GM19099 (cell line): ENCODE measurements around the gene CYB561D2.

Experiments
- POLR2A ChIP-seq: IDR thresholded peaks from 3 replicates; pipeline ENCODE4 v1.6.1; 2011; ENCODE audit warnings: low read depth; ENCODE audit not compliant: insufficient read length; ENCODE audit errors: extremely low read depth

CYB561D2 gene

DNA sequence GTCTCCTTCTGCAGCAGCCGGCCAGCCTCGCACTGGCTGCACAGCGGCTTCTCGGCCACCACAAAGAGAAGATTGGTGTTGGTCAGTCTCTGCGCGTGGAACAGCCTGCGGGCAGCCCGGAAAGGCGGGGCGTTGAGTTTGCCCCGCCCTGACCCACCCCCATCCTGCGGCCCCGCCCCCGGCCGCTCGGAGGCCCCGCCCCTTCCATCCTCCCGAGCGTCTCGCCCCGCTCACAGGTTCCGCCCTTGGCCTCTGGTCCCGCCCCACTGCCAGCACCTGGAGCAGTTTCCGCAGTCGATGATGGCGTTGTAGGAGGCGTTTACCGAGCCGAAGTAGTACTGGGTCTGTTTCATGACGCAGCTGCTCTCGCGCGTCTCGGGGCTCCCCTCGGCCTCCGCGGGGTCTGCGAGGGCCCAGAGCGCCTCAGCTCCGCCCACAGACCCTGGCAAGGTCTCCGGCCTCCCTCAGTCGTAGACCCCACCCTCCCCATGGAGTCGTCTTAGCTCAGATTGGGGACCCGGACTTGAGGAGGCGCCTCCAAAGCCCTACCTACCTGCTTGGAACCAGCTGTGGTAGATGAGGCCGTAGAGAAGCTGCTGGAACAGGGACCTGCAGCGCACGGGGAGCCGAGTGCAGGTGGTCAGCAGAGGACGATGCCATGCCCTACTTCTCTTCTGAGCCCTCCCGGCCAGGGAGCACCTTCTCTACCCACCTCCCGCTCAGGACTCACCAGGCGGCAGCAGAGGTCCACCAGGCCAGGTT is 14.6 kb downstream of the CYB561D2 start:
- TF ChIP-seq POLR2A, result peak; percentile 44

DNA sequence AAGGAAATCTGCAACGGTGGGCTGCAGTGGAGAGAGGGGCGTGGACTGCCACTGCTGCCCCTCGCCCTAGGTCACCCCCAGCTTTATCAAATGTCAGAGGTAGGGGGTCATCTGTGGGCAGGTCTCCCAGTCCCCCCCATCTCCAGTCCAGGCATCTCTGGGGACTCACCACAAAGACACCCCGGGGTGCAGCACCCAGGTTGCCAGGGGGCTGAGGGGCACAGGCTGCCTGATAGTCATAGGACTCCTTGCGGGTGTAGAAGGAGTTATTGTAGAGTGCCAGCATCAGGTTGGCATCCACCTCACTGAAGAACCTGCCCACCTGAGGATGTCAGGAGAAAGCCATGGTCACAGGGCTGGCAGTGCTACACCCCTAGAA is 15.2 kb downstream of the CYB561D2 start:
- no peak for TF ChIP-seq POLR2A

DNA sequence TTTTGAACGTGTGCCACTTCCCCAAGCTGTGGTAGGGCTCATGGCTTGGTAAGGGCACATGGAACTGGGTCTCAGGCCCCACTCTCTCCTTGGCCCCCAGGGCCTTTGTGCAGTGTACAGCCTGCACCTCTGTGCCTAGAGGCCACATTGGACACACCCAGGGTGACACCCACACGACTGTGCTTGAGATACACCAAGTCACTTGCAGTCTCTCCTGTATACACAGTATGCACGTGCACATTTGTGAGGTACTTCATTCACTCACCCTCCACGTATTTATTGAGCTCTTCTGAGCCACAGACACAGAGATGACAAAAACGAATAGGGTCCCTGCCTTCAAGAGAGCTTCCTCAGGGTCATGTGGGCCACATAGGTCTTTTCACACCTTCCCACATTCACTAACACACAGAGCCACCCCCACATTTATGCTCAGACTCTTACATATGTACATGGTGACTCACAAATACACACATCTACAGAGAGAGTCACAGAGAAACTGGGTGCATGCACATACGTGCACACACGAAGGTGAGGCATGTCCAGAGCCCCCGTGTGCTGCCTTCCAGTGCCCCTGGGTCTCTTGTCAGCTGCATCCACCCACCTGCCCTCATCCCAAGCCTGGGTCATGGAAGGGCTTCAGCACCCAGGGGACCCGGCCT is 18.5 kb downstream of the CYB561D2 start:
- no peak for TF ChIP-seq POLR2A

DNA sequence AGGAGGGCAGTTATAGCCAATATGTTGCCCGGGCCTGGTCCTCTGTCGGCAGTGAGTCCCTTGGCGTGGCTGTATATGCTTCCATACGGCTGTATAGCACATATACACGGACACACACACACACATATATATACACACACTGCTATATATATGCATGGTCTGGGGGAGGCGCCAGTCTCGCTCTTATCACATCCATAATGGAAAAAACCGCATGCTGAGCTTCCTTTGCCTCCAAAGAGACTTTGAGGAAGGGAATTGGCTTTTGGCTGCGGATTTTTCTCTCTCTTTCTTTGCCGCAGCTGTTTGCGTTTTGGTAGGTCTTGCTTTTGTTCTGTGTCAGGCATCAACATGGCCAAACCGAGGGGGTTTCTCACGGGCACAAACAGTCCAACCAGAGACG is 19.9 kb downstream of the CYB561D2 start:
- no peak for TF ChIP-seq POLR2A

DNA sequence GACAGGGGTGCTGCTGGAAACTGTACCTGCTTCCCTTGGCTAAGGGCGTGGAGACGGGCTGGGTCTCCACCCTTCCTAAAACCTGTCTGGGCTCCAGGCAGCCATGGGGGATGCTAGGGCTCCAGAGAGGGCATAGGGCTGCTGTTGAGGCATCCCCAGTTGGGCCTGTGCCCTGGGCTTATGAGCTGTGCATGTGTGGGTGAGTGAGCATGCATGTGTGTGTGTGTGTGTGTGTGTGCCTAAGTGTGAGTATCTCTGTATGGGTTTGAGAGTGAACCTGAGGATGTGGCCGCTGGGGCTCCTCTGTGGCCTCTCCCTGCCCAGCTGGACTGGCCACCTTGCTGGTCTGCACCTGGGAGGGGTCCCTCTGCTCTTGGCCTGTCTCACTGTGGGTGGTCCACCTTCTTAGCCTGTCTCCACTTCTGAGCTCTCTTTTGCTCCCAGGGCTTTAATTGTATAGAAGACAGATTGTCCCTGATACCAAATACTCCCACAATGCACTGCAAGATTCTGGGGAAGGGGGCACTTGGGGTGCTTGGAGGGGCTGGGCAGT is 20.5 kb downstream of the CYB561D2 start:
- no peak for TF ChIP-seq POLR2A

DNA sequence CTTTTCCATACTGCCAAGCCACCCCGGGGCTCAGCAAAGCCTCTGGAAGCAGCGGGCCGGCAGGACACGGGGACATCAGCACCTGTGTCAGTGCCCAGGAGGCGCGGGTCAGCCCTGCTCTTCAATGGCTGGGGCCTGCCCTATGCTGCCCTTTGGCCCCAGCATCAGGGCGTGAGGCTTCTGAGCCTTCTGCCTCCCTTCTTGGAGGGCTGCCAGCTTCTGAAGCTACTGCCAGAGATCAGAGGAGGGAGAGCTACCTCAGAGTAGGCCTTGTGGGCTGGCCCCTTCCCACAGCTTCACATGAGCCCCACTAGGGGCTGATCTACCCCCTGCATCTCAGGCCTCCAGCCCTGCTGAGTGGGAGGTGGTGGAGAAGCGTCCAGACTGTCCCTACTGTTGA is 21.7 kb downstream of the CYB561D2 start:
- no peak for TF ChIP-seq POLR2A

DNA sequence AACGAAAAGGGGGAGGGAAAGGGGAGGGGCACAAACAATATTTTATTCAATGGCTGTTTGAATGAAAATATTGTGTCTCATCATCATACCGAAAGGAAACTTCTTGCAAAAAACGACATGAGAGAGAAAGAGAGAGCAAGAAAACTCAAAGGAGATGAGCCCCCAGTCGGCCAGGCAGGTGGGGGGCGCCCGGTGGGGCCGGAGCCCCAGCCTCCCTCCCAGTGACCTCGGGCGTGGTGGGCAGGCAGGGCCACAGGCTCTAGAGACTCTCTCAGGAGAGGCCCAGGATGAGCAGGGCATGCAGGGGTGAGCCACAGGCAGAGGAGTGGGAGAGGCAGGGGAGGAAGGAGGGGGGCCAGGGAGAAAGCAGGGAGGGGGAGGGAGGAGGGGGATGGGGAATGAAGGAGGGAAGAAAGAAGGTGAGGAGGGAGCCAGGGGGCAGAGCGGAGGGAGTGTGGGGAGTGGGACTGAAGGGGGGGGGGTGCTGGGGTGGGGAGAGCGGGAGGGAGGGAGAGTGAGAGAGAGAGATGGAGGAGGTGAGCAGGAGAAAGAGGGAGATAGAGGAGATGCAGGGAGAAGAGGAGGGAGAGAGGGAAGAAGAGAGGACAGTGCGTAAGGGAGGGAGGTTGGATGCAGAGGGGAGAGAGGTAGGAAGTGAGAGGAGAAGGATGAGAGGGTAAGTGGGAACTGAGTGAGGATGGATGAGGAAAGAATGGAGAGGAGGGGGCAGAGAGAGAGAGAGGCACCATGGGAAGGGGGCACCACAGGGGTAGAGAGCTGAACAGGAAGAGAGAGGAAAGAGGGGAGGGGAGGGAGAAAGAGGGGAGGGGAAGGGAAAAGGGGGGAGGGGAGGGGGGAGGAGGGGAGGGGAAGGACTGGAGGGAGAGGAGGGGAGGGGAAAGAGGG is 22.7 kb downstream of the CYB561D2 start:
- no peak for TF ChIP-seq POLR2A

DNA sequence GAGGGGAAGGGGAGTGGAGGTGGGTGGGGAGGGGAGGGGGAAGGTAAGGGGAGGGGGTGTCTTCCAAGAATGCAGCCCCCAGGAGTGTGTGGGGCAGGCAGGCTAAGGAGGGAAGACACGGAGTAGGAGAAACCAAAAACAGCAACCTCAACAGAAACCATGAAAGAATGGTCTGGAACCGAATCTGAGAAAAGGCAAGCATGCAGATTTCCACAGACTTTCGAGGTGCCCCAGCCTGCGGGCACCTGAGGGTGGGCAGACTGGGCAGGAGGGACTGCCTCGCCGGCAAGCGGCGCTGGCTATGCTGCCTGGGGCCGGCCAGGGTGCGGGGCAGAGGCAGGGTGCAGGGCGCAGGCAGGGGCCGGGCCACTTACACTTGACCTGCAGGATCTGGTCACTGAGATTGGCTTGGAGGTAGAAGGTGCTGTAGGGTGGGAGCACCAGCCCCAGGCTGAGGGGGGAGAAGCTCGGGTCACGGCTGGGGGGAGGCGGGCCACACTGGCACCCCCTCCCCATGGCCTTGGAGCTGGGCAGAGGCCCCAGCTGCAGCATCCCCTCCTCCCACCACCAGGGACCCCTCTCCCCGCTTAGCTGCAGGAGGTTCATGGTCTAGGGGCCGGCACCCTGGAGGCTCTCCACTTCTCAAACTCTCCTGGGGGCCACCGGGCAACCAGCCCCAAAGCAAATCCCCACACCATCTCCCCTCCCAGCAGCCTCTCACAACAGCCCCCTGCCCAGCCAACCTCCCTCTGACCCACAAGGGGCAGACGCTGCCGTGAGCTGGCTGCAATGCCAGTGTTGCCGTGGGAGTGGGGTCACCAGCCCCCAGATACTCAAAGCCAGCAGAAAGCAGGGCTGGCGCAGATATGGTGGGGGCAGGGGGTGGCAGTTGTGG is 23.9 kb downstream of the CYB561D2 start:
- no peak for TF ChIP-seq POLR2A

DNA sequence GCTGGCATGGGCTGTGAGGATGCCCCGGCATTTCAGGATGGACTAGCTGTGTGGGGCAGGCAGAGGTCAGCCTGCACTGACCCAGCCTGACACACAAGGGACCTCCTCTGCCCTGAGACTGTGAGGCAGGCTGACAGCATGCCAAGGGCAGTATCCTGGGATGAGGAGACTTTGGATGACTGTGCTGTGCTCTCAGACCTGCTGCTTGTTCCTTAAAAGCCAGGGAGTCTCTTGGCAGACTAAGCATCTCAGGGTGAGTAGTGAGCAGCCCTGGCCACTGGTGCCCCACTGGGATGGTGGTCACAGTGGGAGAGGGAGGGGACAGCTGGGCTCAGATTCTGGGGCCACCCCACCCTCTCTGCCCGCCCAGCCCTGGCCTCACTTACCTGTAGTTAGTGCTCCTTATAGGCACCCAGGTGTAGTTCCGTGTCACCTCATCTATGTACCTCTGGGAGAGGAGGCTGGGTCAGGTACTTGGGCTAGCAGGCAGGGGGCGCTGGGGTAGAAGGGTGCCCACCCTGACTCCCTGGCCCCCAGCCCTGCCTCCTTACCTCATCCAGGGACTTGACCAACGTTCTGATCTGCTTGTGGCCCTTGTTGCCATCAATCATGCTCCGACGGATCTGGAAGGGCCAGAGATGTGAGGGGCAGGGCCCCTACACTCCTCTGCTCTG is 24.7 kb downstream of the CYB561D2 start:
- TF ChIP-seq POLR2A, result no peak

DNA sequence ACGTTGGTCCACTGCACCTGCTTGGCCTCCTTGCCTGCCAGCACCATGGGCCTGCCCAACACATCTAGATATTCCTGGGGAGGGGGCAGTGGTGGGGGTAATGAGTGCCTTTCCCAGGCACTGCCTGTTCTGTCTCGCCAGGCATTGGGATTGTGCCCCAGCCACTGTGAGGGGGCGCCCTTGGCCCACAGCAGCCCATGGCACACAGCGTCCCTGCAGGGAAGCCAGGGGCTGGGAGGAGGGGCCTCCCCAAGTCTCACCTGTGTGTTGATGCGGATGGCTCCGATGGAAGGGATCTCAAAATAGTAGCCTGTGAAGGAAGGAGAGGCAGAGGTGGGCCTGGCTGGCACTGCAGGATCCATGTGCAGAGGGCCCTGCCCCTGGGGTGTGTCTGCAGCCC is 27.4 kb downstream of the CYB561D2 start:
- no peak for TF ChIP-seq POLR2A

DNA sequence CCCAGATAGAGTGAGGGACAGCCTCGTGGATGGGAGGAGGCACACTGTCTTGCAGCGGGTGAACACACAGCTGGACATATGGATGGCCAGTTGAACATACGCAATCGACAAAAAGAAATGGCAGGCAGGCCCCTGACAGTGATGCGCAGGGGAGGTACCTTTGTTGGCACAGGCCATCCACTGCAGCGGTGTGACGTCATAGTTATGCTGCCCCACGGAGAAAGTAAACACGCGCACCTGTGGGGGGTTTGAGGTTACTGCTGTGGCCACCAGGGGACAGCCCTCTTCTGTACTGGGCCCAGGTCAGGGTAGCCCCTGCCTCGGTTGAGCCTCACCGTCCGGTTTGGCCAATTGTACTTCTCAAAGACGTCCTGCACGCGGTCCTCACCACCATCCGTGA is 28.1 kb downstream of the CYB561D2 start:
- TF ChIP-seq POLR2A, result no peak

DNA sequence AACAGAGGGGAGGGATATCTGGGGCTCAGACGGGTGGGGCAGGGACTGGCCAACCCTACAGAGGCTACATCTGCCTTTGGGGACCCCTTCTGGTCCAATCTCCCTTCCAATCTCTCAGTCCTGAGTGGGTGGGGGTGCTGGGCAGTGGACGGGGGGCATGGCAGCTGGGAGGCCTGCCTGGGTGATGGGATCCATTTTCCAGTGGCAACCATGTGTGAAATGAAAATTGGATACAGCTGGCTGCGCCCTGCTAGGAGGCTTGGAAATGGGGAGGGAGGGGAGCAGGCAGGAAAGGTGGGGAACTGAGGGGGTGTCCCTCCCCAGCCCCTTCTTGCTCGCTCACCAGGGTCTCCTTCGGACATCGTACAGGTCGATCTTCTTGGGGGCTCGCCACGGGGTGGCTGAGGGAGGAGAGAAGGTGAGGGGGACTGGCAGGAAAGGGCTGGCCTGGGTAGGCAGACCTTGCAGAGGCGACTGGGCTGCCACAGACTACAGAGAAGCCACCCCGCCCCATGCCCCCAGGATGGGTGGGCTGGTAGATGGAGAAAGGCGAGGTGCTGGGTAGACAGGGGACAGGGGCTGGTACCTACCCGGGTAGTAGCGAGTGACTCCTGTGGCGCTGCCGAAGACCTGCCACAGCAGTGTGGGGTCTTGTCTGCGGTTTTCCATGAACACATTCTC is 29.9 kb downstream of the CYB561D2 start:
- TF ChIP-seq POLR2A, result no peak

DNA sequence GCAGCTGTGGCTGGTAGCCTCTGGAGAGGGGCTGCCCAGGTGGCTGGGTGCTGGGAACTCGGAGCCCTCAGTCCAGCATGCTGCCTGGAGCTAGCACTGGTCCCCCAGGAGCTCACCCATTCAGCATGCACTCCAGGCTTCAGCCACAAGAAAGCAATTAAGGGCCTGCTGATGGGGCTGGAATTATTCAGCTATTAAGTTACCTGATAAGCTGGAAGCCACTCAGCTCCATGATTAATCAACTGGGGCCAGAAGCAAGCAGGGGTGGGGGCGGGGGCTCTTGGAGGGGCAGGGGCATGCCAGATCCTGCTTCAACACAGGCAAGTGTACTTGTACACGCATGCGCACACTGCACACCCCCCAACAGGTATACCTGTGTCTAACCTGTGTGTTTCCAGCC is 30.7 kb downstream of the CYB561D2 start:
- no peak for TF ChIP-seq POLR2A
